Ascending aorta (tissue), 2 donors: Measurements from ENCODE around the gene TEX2. TPM values are rescaled to one million over a fixed set of nuclear protein-coding genes. Genes with fewer than 3 reads are reported as not detected.

Source experiments
- DNase-seq, 2 donors: peaks; one replicate each; pipeline ENCODE4 v3.0.0-alpha.2; 2019; ENCODE audit warnings: low spot score in 2 of 2
- H3K27ac ChIP-seq, 2 donors: fragments of 200-600 bp; sonication (generic); one replicate each; pipeline ENCODE4 v1.5.1; 2016 to 2017; ENCODE audit warnings: mild to moderate bottlenecking in 1 of 2
- H3K27me3 ChIP-seq: fragments of 200-600 bp; sonication (generic); one replicate; pipeline ENCODE4 v1.5.1; 2017
- H3K36me3 ChIP-seq, 2 donors: fragments of 200-600 bp; sonication (generic); one replicate each; pipeline ENCODE4 v1.5.1; 2016
- H3K4me1 ChIP-seq, 2 donors: fragments of 200-600 bp; sonication (generic); one replicate each; pipeline ENCODE4 v1.5.1; 2016 to 2017; ENCODE audit warnings: mild to moderate bottlenecking in 1 of 2
- H3K4me3 ChIP-seq, 2 donors: fragments of 200-600 bp; sonication (generic); one replicate each; pipeline ENCODE4 v1.5.1; 2016 to 2017; ENCODE audit warnings: mild to moderate bottlenecking in 1 of 2
- H3K9me3 ChIP-seq, 2 donors: fragments of 200-600 bp; sonication (generic); one replicate each; pipeline ENCODE4 v1.5.1; 2016
- CTCF ChIP-seq, 3 experiments: fragments of 200-600 bp in 2 of 3; fragments of 450-650 bp in 1 of 3; sonication (generic) in 2 of 3; IDR thresholded peaks; one replicate each; pipeline ENCODE4 v1.5.1; 2016 to 2019; ENCODE audit warnings: antibody characterized with exemption in 3 of 3, mild to moderate bottlenecking in 1 of 3, moderate library complexity in 1 of 3
- intact Hi-C: fragments of 100-400 bp; cut with DNase I; formaldehyde crosslinking; loops from one replicate; pipeline ENCODE4 v1.15.1; 2023
- total RNA-seq: library from RNA; depleted of rRNA; stranded (reverse); fragments of >200 nt; gene quantifications from one replicate; pipeline ENCODE4 v1.1.0, GENCODE V29; 2016

The TEX2 gene
- total RNA-seq, 1 donor from 2014 or later = 94.6 TPM

- no peak overlapping the region for H3K27ac ChIP-seq
Measured at GRCh38 chr17:64276961-64277505, 14.0 kb upstream of the TEX2 start.

GRCh38 chr17:64275016-64275415, 12.0 kb upstream of the TEX2 start:
- Histone ChIP-seq H3K4me1 (no peaks in the 10 kb centered on the region), H3K27ac (no peak overlapping the region), H3K36me3 (no peaks in the 10 kb centered on the region), H3K4me3 (no peak overlapping the region), H3K9me3 (peaks cover 0 to 4% of the 10 kb centered on the region in 2 donors), H3K27me3 (no peaks in the 10 kb centered on the region)
- no peak for TF ChIP-seq CTCF (IDR thresholded peaks at IDR 0.05)
- intact Hi-C loops = no loop called here
- DNase-seq = no peak

More at GRCh38 chr17:64276961-64277505, 14.0 kb upstream of the TEX2 start:
- Histone ChIP-seq H3K36me3 (no peaks in the 10 kb centered on the region), H3K4me1 (no peaks in the 10 kb centered on the region), H3K4me3 (no peak overlapping the region), H3K9me3 (no peaks in the 10 kb centered on the region), H3K27me3 (no peaks in the 10 kb centered on the region)
- intact Hi-C loops = no loop called here
- no peak for DNase-seq
- TF ChIP-seq CTCF (IDR thresholded peaks at IDR 0.05) = no peak

- H3K27me3 ChIP-seq = no peaks in the 10 kb centered on the region
- no peaks in the 10 kb centered on the region for H3K36me3 ChIP-seq
- no peaks in the 10 kb centered on the region for H3K4me1 ChIP-seq
- no peak for DNase-seq
- H3K27ac ChIP-seq = no peak overlapping the region
- H3K4me3 ChIP-seq = no peak overlapping the region
- TF ChIP-seq CTCF (IDR thresholded peaks at IDR 0.05) = no peak
- peaks cover 0 to 4% of the 10 kb centered on the region in 2 donors for H3K9me3 ChIP-seq
- intact Hi-C loops = no loop called here
Measured at GRCh38 chr17:64273006-64273405, 9.9 kb upstream of the TEX2 start.

- Histone ChIP-seq H3K4me1 (no peaks in the 10 kb centered on the region), H3K27me3 (no peaks in the 10 kb centered on the region), H3K9me3 (peaks cover 0 to 4% of the 10 kb centered on the region in 2 donors), H3K36me3 (no peaks in the 10 kb centered on the region), H3K27ac (no peak overlapping the region), H3K4me3 (no peak overlapping the region)
- intact Hi-C loops = no loop called here
- no peak for TF ChIP-seq CTCF (IDR thresholded peaks at IDR 0.05)
- DNase-seq = no peak
Measured at GRCh38 chr17:64270885-64271284, 7.8 kb upstream of the TEX2 start.

GRCh38 chr17:64269687-64270649, 6.9 kb upstream of the TEX2 start:
- no peaks in the 10 kb centered on the region for H3K4me1 ChIP-seq
- no peaks in the 10 kb centered on the region for H3K36me3 ChIP-seq
- H3K9me3 ChIP-seq = peaks cover 0 to 4% of the 10 kb centered on the region in 2 donors
- H3K27me3 ChIP-seq = no peaks in the 10 kb centered on the region
- no peak overlapping the region for H3K4me3 ChIP-seq
- no peak for TF ChIP-seq CTCF (IDR thresholded peaks at IDR 0.05)
- intact Hi-C loops = no loop called here
- H3K27ac ChIP-seq = no peak overlapping the region
- DNase-seq = no peak
